ENCODE measurements around the gene RRP15.

Gene RRP15

GRCh38 chr1:218350035-218350525, 65.0 kb downstream of the RRP15 start:
- H3K27me3 ChIP-seq (ENCODE audit: insufficient read depth, low read length) = peaks cover 25% of the 10 kb centered on the region
- H3K9ac ChIP-seq (ENCODE audit: low read depth, low read length) = no peak overlapping the region
- no peak overlapping the region for H3K27ac ChIP-seq (ENCODE audit: low read depth, low read length)
- 93% methylated on average over 5 of the region's 7 CpGs for WGBS
- no peak overlapping the region for H3K4me3 ChIP-seq (ENCODE audit: low read length)
- H3K36me3 ChIP-seq (ENCODE audit: insufficient read depth, low read length) = no peaks in the 10 kb centered on the region
- H3K4me1 ChIP-seq (ENCODE audit: insufficient read depth, low read length) = peaks cover 20% of the 10 kb centered on the region; the same call in 1 of the 2 replicates
- no peaks in the 10 kb centered on the region for H3K9me3 ChIP-seq (ENCODE audit: insufficient read depth, low read depth, low read length)

- Histone ChIP-seq H3K9me3 (ENCODE audit: insufficient read depth, low read depth, low read length) (no peaks in the 10 kb centered on the region), H3K27me3 (ENCODE audit: insufficient read depth, low read length) (peaks cover 17% of the 10 kb centered on the region), H3K36me3 (ENCODE audit: insufficient read depth, low read length) (no peaks in the 10 kb centered on the region), H3K9ac (ENCODE audit: low read depth, low read length) (no peak overlapping the region), H3K27ac (ENCODE audit: low read depth, low read length) (no peak overlapping the region; the same call in 1 of the 2 replicates), H3K4me1 (ENCODE audit: insufficient read depth, low read length) (peaks cover 25% of the 10 kb centered on the region), H3K4me3 (ENCODE audit: low read length) (no peak overlapping the region)
- WGBS = 100% methylated on average over 2 of the region's 2 CpGs
Measured at GRCh38 chr1:218350801-218351266, 65.7 kb downstream of the RRP15 start.

GRCh38 chr1:218351391-218352074, 66.4 kb downstream of the RRP15 start:
- H3K27ac ChIP-seq (ENCODE audit: low read depth, low read length) = no peak overlapping the region
- H3K4me3 ChIP-seq (ENCODE audit: low read length) = no peak overlapping the region
- peaks cover 10% of the 10 kb centered on the region for H3K27me3 ChIP-seq (ENCODE audit: insufficient read depth, low read length)
- H3K36me3 ChIP-seq (ENCODE audit: insufficient read depth, low read length) = no peaks in the 10 kb centered on the region
- 80% methylated on average over 10 of the region's 10 CpGs for WGBS
- H3K9me3 ChIP-seq (ENCODE audit: insufficient read depth, low read depth, low read length) = no peaks in the 10 kb centered on the region
- no peak overlapping the region for H3K9ac ChIP-seq (ENCODE audit: low read depth, low read length)
- H3K4me1 ChIP-seq (ENCODE audit: insufficient read depth, low read length) = peaks cover 25% of the 10 kb centered on the region

GRCh38 chr1:218352075-218352438, 67.0 kb downstream of the RRP15 start:
- peaks cover 25% of the 10 kb centered on the region for H3K4me1 ChIP-seq (ENCODE audit: insufficient read depth, low read length)
- WGBS = 90% methylated on average over 7 of the region's 8 CpGs
- H3K27me3 ChIP-seq (ENCODE audit: insufficient read depth, low read length) = peaks cover 5% of the 10 kb centered on the region

GRCh38 chr1:218353656-218354055, 68.6 kb downstream of the RRP15 start:
- H3K4me1 ChIP-seq (ENCODE audit: insufficient read depth, low read length) = peaks cover 23% of the 10 kb centered on the region
- H3K27ac ChIP-seq (ENCODE audit: low read depth, low read length) = no peak overlapping the region
- no peaks in the 10 kb centered on the region for H3K9me3 ChIP-seq (ENCODE audit: insufficient read depth, low read depth, low read length)
- no peaks in the 10 kb centered on the region for H3K27me3 ChIP-seq (ENCODE audit: insufficient read depth, low read length)
- WGBS = 94% methylated on average over 4 of the region's 4 CpGs
- H3K4me3 ChIP-seq (ENCODE audit: low read length) = no peak overlapping the region
- H3K9ac ChIP-seq (ENCODE audit: low read depth, low read length) = no peak overlapping the region
- H3K36me3 ChIP-seq (ENCODE audit: insufficient read depth, low read length) = no peaks in the 10 kb centered on the region

More at GRCh38 chr1:218352075-218352438, 67.0 kb downstream of the RRP15 start:
- Histone ChIP-seq H3K4me3 (ENCODE audit: low read length) (no peak overlapping the region), H3K9ac (ENCODE audit: low read depth, low read length) (no peak overlapping the region), H3K36me3 (ENCODE audit: insufficient read depth, low read length) (no peaks in the 10 kb centered on the region), H3K27ac (ENCODE audit: low read depth, low read length) (no peak overlapping the region), H3K9me3 (ENCODE audit: insufficient read depth, low read depth, low read length) (no peaks in the 10 kb centered on the region)

- Histone ChIP-seq H3K9me3 (ENCODE audit: insufficient read depth, low read depth, low read length) (no peaks in the 10 kb centered on the region), H3K36me3 (ENCODE audit: insufficient read depth, low read length) (no peaks in the 10 kb centered on the region), H3K27me3 (ENCODE audit: insufficient read depth, low read length) (no peaks in the 10 kb centered on the region), H3K4me3 (ENCODE audit: low read length) (no peak overlapping the region), H3K4me1 (ENCODE audit: insufficient read depth, low read length) (peaks cover 23% of the 10 kb centered on the region), H3K9ac (ENCODE audit: low read depth, low read length) (no peak overlapping the region), H3K27ac (ENCODE audit: low read depth, low read length) (no peak overlapping the region)
- 47% methylated on average over 3 of the region's 4 CpGs for WGBS
Measured at GRCh38 chr1:218355278-218355677, 70.2 kb downstream of the RRP15 start.

- no peaks in the 10 kb centered on the region for H3K36me3 ChIP-seq (ENCODE audit: insufficient read depth, low read length)
Measured at GRCh38 chr1:218357211-218357892, 72.3 kb downstream of the RRP15 start.

GRCh38 chr1:218357893-218358232, 72.8 kb downstream of the RRP15 start:
- H3K27me3 ChIP-seq (ENCODE audit: insufficient read depth, low read length) = no peaks in the 10 kb centered on the region
- WGBS = 91% methylated on average over 3 of the region's 3 CpGs
- H3K4me1 ChIP-seq (ENCODE audit: insufficient read depth, low read length) = peaks cover 6% of the 10 kb centered on the region

More at GRCh38 chr1:218357211-218357892, 72.3 kb downstream of the RRP15 start:
- peaks cover 8% of the 10 kb centered on the region for H3K4me1 ChIP-seq (ENCODE audit: insufficient read depth, low read length)
- no peak overlapping the region for H3K27ac ChIP-seq (ENCODE audit: low read depth, low read length)
- 96% methylated on average over 10 of the region's 10 CpGs for WGBS
- no peaks in the 10 kb centered on the region for H3K27me3 ChIP-seq (ENCODE audit: insufficient read depth, low read length)
- no peak overlapping the region for H3K9ac ChIP-seq (ENCODE audit: low read depth, low read length)
- H3K9me3 ChIP-seq (ENCODE audit: insufficient read depth, low read depth, low read length) = no peaks in the 10 kb centered on the region
- H3K4me3 ChIP-seq (ENCODE audit: low read length) = no peak overlapping the region

GRCh38 chr1:218361298-218362065, 76.4 kb downstream of the RRP15 start:
- Histone ChIP-seq H3K27me3 (ENCODE audit: insufficient read depth, low read length) (no peaks in the 10 kb centered on the region), H3K9ac (ENCODE audit: low read depth, low read length) (no peak overlapping the region), H3K4me3 (ENCODE audit: low read length) (no peak overlapping the region), H3K36me3 (ENCODE audit: insufficient read depth, low read length) (no peaks in the 10 kb centered on the region), H3K4me1 (ENCODE audit: insufficient read depth, low read length) (no peaks in the 10 kb centered on the region), H3K27ac (ENCODE audit: low read depth, low read length) (no peak overlapping the region), H3K9me3 (ENCODE audit: insufficient read depth, low read depth, low read length) (no peaks in the 10 kb centered on the region)
- WGBS = 89% methylated on average over 7 of the region's 7 CpGs

More at GRCh38 chr1:218357893-218358232, 72.8 kb downstream of the RRP15 start:
- no peaks in the 10 kb centered on the region for H3K9me3 ChIP-seq (ENCODE audit: insufficient read depth, low read depth, low read length)
- H3K27ac ChIP-seq (ENCODE audit: low read depth, low read length) = no peak overlapping the region
- no peak overlapping the region for H3K4me3 ChIP-seq (ENCODE audit: low read length)
- no peaks in the 10 kb centered on the region for H3K36me3 ChIP-seq (ENCODE audit: insufficient read depth, low read length)
- H3K9ac ChIP-seq (ENCODE audit: low read depth, low read length) = no peak overlapping the region

GRCh38 chr1:218362418-218363076, 77.5 kb downstream of the RRP15 start:
- Histone ChIP-seq H3K9me3 (ENCODE audit: insufficient read depth, low read depth, low read length) (no peaks in the 10 kb centered on the region), H3K27ac (ENCODE audit: low read depth, low read length) (no peak overlapping the region), H3K36me3 (ENCODE audit: insufficient read depth, low read length) (no peaks in the 10 kb centered on the region), H3K4me1 (ENCODE audit: insufficient read depth, low read length) (no peaks in the 10 kb centered on the region), H3K27me3 (ENCODE audit: insufficient read depth, low read length) (no peaks in the 10 kb centered on the region), H3K9ac (ENCODE audit: low read depth, low read length) (no peak overlapping the region), H3K4me3 (ENCODE audit: low read length) (no peak overlapping the region)
- WGBS = 94% methylated on average over 3 of the region's 5 CpGs

Data from HUES64 (cell line).